Islet precursor cell (in vitro differentiated cells): Measurements from ENCODE around the gene SDF2L1.

Experiments
- DNase-seq: peaks from one replicate; pipeline ENCODE4 v3.0.0-alpha.2; 2018

SDF2L1 gene

DNA sequence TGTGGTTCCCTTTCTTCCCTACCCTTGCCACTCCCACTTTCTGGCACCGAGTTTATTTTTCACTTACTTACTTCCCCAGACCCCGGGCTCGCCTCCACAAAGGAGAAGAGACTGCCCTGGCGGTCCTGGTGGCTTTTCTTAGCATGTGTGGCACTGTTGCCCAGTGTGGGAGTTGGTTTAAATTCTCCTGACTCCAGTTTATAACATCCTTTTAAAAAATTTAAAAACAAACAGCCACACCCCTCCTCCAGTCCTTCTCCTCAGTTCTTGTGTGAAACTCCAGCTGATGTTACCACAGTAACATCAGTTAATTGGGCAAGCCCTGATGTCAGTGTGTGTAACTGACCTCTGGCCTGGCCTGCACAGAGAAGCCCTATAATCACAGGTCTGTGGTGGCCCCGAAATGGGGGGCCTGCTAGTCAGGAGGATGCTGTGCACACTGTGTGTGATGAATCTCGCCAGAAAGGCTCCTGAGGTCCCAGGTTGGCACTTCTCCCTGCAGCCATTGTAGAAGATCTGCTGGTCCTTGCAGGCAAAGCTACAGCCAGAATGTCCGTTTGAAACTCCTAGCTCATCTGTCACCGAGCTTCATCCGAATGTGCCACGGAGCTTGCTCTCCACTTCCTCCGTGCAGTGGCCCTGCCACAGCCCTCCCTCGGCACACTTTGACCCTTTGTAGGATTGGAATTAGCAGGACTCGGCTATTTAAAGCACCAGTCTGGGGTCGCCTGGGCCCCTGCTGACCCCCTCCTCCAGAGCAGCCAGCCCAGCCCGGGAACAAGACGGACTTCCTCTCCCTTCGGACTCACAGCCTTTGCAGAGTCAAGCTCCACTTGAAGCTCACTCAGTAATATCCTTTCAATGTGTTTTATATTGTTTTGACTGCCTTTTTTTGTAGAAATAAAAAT is 19.8 kb upstream of the SDF2L1 start:
- no peak for DNase-seq

DNA sequence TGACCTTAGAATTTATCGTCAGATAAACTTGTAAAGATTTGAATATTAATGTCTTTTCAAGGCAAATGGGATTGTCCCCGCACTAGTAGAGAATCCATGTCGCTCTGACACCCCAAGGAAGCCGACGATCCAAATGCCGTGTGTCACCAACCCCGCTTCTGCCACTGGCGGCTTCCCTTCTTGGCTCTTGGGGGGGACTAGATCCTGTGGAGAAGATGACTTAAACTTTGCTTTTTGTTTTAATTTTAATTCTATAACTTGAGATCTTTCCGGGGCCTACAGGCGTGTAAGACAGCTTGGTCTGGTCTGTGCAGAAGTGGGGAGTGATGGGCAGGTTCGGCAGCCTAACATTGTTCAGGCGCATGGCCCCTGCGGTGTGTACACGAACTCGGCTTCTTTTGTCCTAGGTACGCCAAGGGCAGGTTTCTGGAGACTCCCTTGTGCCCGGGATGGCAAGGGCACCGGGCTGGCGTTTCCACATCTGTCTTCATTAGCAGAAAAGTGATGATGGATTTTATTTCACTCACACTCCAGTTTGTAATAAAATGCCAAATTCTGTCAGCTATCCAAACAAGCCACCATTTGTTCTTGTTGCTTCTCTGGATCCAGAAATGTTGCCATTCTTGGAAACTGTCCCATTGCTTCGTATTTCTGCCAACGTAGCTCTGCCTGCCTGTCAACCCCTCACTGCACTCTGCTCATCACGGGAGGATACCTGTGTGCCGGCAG is 19.0 kb upstream of the SDF2L1 start:
- DNase-seq = no peak

- no peak for DNase-seq
These were observed 18.5 kb upstream of the SDF2L1 start for GRCh38 chr22:21623648-21623970.

GRCh38 chr22:21624120-21624879 is 17.8 kb upstream of the SDF2L1 start:
- DNase-seq = no peak

- no peak for DNase-seq
These were observed 17.0 kb upstream of the SDF2L1 start for GRCh38 chr22:21624880-21625791.

DNA sequence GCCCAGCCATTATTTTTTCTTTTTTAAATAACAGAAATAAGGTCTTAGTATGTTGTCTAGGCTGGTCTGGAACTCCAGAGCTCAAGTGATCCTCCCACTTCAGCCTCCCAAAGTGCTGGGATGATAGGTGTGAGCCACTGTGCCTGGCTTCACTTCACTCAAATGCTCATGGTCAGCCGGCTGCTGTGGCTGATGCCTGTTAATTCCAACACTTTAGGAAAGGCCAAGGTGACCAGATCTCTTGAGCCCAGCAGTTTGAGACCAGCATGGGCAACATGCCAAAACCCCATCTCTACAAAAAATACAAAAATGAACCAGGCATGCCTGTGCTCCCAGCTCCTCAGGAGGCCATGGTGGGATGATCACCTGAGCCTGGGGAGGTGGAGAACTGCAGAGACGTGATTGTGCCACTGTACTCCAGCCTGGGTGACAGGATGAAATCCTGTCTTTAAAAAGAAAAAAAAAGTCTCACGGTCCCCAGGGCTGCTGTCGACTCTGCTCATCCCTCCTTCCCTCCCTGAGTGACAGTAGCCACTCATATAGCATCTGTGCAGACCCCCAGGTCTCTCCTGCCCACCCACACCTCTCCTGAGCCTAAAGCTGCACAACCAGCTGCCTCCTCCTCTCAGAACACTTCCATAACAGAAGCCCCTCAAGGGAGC is 15.9 kb upstream of the SDF2L1 start:
- no peak for DNase-seq

- no peak for DNase-seq
These were observed 15.2 kb upstream of the SDF2L1 start for GRCh38 chr22:21626735-21627469.

DNA sequence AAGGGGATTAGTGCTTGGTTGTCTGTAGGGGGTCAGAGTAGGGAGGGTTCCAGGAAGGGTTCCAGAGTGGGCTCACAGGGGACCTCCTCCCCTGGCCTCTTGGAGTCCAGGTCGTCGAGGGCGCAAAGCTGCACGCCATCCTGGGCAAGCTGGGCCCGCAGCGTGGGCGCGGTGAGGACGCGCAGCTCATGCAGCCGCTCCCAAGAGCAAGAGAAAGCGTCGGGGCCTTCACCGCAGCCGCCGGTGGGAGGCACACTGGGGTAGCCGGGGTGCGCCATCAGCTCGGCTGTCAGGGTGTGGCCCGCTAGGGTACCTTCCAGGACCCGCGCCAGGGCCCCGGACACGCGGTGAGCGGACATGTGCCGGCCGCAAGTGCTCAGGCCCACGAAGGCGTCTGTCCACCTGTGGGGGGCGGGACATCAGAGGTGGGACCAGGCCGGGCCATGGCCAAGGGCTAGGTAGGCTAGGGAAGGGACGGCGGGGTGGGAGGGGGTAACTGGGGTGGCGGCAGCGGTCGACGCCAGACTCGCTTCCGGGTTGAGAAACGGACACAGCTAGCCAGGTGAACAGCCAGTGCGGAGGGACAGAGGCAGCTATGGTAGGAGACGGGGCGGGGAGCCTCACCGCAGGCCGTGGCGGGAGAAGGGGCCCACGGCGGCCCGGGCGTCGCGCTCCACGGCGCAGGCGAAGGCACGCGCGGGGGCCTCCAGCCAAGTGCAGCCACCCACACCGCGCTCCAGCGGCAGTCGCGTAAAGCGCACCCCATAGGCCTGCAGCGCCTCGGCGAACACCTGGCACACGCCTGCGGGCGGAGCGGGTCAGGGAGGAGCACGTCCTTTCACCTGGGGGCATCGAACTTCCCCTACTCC is 13.5 kb upstream of the SDF2L1 start:
- no peak for DNase-seq

DNA sequence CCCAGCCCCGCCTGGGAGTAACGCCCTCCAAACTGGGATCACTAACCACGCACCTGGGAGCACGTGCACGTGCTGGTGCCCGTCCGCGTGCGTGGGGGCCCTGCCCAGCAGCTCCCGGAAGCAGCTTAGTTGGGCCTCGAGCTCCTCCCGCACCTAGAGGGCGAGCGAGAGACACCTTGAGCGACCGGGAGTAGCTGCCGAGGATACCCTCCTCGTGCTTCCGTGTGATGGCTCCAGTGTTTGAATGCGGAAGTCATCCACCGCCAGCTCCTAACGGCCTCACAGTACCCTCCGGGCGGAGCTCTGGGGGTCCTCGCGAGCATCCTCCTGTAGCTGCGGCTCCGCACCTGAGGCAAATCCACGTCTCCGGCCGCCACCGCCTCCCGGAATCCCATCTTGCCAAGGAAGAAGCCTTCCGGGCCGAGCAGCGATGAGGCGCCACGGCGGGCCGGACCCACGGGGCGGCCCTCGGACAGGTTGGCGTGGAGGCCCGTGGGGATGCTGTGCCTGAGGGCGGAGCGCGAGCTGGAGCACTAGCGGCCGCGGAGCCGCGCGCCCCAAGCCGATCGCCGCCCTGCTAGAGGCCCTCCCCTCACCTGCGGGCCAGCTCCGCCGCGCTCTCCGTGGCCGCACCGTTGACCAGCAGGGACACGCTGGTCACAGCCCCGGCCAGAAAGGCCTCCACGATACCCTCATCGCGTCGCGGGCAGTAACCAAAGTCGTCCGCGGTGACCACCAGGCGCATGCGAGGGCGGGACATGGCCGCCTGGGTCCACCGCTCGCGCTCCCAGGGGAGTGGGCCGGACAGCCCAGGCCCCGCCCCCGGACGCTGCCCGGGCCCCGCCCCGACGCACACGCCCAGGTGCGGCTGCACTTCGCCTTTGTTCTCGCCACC is 12.6 kb upstream of the SDF2L1 start, which contains the start of gene YDJC:
YDJC (minus strand) TSS at position 768 of the 895 bp plus-strand sequence; CDS start at position 760, 8 bp downstream.
- DNase-seq = peak; percentile 95

DNA sequence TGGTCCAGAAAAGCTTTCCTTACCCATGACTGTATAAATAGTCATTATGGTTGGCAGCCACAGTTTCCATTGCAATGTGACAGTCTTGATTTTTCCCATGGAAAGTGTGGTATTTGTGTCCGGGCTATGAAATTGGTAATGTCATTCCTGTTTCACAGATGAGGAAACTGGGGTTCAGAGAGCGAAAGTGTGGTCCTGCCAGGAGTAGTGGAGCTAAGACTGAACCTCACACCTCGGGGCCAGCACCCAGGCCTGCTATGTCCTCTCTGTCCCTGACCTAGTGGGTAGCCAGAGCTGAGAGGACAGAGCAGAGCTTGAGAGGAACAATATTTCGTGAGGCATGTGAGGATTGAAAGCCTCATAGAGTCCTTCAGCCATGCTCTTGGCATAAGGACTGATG is 11.1 kb upstream of the SDF2L1 start:
- no peak for DNase-seq

GRCh38 chr22:21632237-21632895 is 9.7 kb upstream of the SDF2L1 start, which contains the start of gene CCDC116:
Gene CCDC116 (plus strand): TSS chr22:21632760. CDS start chr22:21633182, 422 bp downstream.
- DNase-seq = peak; percentile 74

GRCh38 chr22:21632931-21633330 is 9.2 kb upstream of the SDF2L1 start:
- DNase-seq = no peak

- DNase-seq = no peak
These were observed 8.6 kb upstream of the SDF2L1 start for GRCh38 chr22:21633481-21633880.

DNA sequence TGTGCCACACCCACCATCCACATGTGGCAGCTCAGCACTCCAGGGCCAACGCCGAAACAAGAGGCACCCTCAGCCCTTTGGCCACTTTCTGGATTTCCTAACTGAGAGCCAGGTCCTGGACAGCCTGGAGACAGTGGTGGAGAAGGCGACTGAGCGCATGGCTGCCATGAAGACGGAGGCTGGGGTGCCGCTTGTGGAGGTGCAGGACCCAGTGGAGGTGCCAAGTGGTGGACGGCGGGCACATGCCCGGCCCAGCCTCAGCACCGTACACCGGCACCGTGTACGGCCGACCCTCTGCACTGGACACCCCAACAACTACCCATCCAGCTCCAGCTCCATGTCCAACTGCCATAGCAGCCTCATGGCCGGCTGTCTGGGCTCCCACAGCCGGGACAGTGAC is 8.0 kb upstream of the SDF2L1 start:
- no peak for DNase-seq

DNA sequence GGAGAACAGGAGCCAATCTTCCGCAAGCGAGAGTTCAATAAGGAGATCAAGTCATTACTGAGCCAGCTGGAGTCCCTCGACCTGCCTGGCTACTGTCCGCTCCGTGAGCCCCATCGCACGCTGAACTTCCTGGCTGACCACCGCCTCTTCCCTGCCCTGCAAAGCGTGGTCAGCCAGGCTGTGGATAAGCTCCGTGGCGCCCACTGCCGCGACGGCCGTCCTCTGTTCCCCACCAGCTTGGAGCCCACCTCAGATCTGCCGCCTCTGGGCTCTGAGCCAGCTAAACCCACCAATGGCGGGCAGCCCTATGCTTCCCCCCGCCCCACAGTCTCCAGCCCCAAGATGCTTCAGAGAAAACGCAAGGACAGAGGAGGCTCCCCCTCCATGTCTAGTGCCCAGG is 7.3 kb upstream of the SDF2L1 start:
- no peak for DNase-seq

DNA sequence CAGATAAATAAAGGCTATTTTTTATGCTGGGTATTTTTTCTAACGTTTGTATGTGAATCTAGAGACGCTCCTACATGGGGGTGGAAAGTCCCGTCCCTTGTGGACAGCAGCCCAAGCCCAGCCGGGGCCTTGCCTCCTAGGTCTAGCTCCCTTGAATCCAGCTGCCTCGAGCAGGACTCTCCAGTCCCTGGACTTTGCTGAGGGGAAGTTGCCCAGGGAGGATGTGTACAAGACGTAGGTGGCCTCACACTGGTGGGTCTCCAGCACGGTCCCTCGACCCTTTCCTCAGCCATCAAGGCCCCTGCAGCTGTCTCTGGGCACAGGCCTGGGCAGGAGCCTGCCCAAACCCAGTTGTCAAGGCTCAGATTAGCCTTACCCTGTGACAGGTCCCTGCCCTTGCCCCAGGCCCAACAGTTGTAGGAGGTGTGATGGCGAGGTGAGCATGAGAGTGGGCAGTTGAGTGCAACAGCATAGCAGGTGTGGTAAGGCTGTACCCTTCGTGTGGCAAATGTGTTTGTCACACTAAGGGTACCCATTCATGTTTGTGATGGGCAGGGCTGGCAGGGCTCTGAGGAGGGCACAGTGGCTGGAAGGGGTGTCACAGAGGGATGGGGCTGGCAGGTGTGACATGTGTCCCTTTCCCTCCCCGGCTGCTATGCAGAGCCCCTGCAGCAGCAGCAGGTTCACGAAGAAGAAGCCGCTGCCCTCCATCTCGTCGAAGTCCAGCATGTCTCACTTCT is 6.2 kb upstream of the SDF2L1 start:
- DNase-seq = no peak

GRCh38 chr22:21636629-21637218 is 5.4 kb upstream of the SDF2L1 start:
- DNase-seq = no peak
